Nephron progenitor cell (in vitro differentiated cells): ENCODE results near the gene MYO7B.
A peak's percentile ranks its signal among the peaks of the same experiment; 100 is the strongest.

Experiments used
- DNase-seq: peaks from one replicate; pipeline ENCODE4 v3.0.0; 2021
- H3K27ac Mint-ChIP-seq: 2 replicates; pipeline ENCODE4 v1.8.0; 2021; ENCODE audit warnings: mild to moderate bottlenecking, moderate library complexity, mixed read lengths
- H3K27me3 Mint-ChIP-seq: 2 replicates; pipeline ENCODE4 v1.8.0; 2021; ENCODE audit warnings: mild to moderate bottlenecking, low read depth, mixed read lengths; ENCODE audit not compliant: poor library complexity
- H3K36me3 Mint-ChIP-seq: 2 replicates; pipeline ENCODE4 v1.8.0; 2021; ENCODE audit warnings: low read depth, mixed read lengths
- H3K4me1 Mint-ChIP-seq: 2 replicates; pipeline ENCODE4 v1.8.0; 2021; ENCODE audit warnings: mixed read lengths
- H3K4me3 Mint-ChIP-seq: 2 replicates; pipeline ENCODE4 v1.8.0; 2021; ENCODE audit warnings: mild to moderate bottlenecking, moderate library complexity, mixed read lengths
- H3K9me3 Mint-ChIP-seq: 2 replicates; pipeline ENCODE4 v1.8.0; 2021; ENCODE audit warnings: mild to moderate bottlenecking, moderate library complexity, mixed read lengths
- TF ChIP-seq, protein P1 (sequence below): fragments of 200-600 bp; sonication (generic); IDR thresholded peaks from 2 replicates; pipeline ENCODE4 v1.5.0; 2021; ENCODE audit warnings: antibody characterized with exemption

The MYO7B gene

DNA sequence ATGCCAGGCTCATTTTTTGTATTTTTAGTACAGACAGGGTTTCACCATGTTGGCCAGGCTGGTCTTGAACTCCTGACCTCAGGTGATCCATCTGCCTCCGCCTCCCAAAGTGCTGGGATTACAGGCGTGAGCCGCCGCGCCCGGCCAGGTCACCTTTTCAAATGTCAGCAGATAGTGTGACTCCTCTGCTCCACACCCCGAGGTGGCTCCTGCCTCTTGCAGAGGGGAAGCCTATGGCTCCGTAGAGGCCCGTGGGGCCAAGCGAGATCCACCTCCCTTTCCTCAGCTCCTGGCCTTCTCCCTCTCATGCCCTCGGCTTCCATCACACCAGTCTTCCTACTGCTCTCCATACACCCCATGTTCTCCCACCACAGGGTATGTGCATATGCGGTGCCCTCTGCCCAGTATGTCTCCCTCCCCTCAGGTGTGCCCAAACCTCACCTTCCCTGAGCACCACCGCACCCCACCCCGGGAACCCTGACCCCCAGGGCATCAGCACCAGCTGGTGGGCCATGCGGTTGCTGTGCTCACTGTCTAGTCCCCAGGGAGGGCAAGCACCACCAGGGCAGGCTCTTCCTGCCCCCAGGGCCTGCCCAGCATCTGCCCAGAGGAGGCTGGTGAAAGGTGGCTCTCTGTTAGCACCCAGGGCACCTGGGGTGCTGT, 121.2 kb downstream of the MYO7B start:
- no peaks in the 10 kb centered on the region for H3K9me3 Mint-ChIP-seq
- H3K27ac Mint-ChIP-seq: no peak overlapping the region
- peaks cover 14% of the 10 kb centered on the region for H3K27me3 Mint-ChIP-seq
- H3K4me1 Mint-ChIP-seq: peaks cover 15% of the 10 kb centered on the region
- TF ChIP-seq, protein P1, sequence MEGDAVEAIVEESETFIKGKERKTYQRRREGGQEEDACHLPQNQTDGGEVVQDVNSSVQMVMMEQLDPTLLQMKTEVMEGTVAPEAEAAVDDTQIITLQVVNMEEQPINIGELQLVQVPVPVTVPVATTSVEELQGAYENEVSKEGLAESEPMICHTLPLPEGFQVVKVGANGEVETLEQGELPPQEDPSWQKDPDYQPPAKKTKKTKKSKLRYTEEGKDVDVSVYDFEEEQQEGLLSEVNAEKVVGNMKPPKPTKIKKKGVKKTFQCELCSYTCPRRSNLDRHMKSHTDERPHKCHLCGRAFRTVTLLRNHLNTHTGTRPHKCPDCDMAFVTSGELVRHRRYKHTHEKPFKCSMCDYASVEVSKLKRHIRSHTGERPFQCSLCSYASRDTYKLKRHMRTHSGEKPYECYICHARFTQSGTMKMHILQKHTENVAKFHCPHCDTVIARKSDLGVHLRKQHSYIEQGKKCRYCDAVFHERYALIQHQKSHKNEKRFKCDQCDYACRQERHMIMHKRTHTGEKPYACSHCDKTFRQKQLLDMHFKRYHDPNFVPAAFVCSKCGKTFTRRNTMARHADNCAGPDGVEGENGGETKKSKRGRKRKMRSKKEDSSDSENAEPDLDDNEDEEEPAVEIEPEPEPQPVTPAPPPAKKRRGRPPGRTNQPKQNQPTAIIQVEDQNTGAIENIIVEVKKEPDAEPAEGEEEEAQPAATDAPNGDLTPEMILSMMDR: no peak
- no peaks in the 10 kb centered on the region for H3K36me3 Mint-ChIP-seq
- no peak overlapping the region for H3K4me3 Mint-ChIP-seq
- DNase-seq: no peak

DNA sequence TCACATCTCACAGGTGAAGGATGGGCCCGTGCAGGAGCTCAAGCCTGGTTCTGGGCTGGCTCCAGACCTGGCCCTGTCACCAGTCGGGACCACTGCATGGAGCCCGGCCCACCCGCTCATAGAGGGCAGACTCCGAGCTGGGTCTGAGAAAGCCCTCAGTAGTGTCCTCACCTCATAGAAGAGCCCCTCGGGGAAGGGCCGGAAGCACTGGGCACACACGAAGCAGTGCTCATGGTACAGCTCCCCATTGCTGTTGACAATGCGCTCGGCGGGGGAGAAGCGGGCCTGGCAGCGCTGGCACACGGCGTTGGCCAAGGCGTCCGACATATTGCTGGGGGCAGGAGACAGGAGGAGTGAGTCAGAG, 121.7 kb downstream of the MYO7B start:
- peaks cover 18% of the 10 kb centered on the region for H3K27me3 Mint-ChIP-seq
- no peaks in the 10 kb centered on the region for H3K9me3 Mint-ChIP-seq
- H3K4me3 Mint-ChIP-seq: no peak overlapping the region
- TF ChIP-seq, protein P1: no peak
- H3K36me3 Mint-ChIP-seq: no peaks in the 10 kb centered on the region
- no peak overlapping the region for H3K27ac Mint-ChIP-seq
- DNase-seq: no peak
- H3K4me1 Mint-ChIP-seq: peaks cover 20% of the 10 kb centered on the region

DNA sequence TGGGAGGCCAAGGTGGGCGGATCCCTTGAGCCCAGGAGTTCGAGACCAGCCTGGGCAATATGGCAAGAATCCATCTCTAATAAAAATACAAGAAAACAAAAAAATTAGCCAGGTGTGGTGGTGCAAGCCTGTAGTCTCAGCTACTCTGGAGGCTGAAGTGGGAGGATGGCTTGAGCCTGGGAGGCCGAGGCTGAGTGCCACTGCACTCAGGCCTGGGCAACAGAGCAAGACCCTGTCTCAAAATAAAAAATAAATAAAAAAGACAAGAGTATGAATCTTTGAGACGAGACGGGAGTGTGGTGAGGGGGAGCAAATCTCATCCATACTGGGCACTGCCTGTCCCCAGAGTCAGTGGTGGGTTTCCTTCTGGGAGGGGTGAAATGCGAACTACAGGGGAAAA, 122.7 kb downstream of the MYO7B start:
- TF ChIP-seq, protein P1: no peak
- peaks cover 23% of the 10 kb centered on the region for H3K27me3 Mint-ChIP-seq
- H3K4me3 Mint-ChIP-seq: no peak overlapping the region
- peaks cover 22% of the 10 kb centered on the region for H3K4me1 Mint-ChIP-seq
- no peaks in the 10 kb centered on the region for H3K36me3 Mint-ChIP-seq
- no peak overlapping the region for H3K27ac Mint-ChIP-seq
- DNase-seq: no peak
- no peaks in the 10 kb centered on the region for H3K9me3 Mint-ChIP-seq

DNA sequence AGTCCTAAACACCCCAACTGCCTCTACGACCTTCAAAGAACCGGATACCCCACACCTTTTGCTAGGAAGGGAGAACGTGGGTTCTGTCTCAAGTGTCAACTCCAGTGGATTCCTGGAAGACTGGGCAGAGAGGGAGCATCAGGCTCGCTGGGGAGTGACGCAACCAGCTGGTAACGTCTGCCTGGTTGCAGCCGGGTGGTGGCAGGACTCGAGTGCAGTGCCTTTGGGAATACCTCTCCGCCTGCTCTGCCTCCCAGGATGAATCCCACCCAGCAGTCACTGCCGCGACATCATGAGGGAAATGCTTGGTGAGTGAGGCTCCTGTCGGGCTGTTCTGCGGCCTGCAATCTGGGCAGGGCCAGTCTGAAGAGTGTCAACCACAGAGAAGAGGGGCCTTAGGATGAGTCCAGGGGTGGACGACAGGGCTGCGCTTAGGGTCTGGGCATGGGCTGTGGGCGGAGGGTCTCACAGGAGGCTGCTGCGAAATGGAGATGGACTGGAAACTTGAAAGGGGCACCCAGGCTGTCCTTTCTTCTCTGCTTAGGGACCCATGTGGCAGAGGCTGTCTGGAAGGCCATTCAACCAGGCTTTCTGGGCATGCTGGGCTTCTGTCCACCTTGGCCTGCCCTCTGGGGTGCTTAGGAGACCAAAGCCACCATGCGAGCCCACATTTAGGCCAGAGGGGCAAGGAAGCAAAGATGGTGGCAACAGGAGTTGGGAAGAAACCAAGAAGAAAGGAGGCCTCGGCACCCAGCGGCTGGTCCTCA, 123.3 kb downstream of the MYO7B start:
- DNase-seq: no peak
- H3K36me3 Mint-ChIP-seq: no peaks in the 10 kb centered on the region
- TF ChIP-seq, protein P1: no peak
- H3K27ac Mint-ChIP-seq: peak overlapping the region; percentile 80
- no peaks in the 10 kb centered on the region for H3K9me3 Mint-ChIP-seq
- peaks cover 29% of the 10 kb centered on the region for H3K4me1 Mint-ChIP-seq
- H3K4me3 Mint-ChIP-seq: no peak overlapping the region
- peaks cover 30% of the 10 kb centered on the region for H3K27me3 Mint-ChIP-seq

DNA sequence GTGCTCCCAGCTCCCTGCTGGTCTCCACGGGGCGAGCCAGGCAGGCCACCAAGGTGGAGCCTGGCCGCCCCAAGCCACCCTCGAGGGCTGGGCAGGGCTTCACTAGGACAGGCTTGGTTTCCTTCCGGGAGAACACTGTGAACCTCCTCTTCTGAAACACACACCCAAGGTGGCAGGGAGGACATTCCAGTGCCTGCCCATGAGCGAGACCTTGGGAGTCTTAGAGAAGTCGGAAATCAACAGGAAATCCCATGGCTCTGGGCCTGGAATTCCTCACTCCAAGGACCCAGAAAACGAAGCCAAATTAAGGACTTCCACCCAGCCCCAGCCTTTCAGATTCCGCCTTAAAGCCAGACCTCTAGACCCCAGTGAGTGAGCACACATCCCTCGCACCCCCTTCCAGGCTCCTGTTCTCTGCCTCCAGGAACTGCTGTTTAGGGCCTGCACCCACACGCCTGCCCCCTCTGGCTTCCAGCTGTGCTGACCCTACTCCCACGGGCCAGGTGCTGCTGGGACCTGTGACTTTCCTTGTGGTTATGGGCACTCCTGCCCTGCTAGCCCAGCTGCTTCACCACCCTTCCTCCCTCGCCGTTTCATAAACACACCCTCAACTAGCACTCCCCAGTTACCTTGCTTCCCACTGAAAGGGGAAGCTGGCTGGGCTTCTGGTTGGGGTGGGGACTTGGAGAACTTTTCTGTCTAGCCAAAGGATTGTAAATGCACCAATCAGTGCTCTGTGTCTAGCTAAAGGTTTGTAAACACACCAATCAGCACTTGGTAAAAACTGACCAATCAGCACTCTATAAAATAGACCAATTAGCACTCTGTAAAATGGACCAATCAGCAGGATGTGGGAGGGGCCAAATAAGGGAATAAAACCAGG, 124.2 kb downstream of the MYO7B start:
- TF ChIP-seq, protein P1: no peak
- no peak for DNase-seq
- no peak overlapping the region for H3K4me3 Mint-ChIP-seq
- H3K27ac Mint-ChIP-seq: no peak overlapping the region
- H3K9me3 Mint-ChIP-seq: no peaks in the 10 kb centered on the region
- peaks cover 30% of the 10 kb centered on the region for H3K4me1 Mint-ChIP-seq
- no peaks in the 10 kb centered on the region for H3K36me3 Mint-ChIP-seq
- H3K27me3 Mint-ChIP-seq: peaks cover 36% of the 10 kb centered on the region
